Common myeloid progenitor, CD34-positive (primary cell): ENCODE results near the gene DDX41.
"Not testable (repeated sequence)": the region's sequence is repeated elsewhere in the genome, so short reads cannot be mapped to it uniquely, and the experiment has no call there.

ENCODE experiments used
- CTCF ChIA-PET: fragments of 350-600 bp; sonication (Branson Sonifier 250); formaldehyde crosslinking; loops from one replicate; lab custom pipeline; 2021; ENCODE audit warnings: antibody characterized with exemption; lab: Charles Lee
- POLR2A ChIA-PET: fragments of 350-600 bp; sonication (Branson Sonifier 250); formaldehyde crosslinking; loops from one replicate; lab custom pipeline; 2021; ENCODE audit warnings: antibody characterized with exemption; lab: Charles Lee
- DNase-seq, 3 donors: peaks; one replicate each; pipeline versions ENCODE4 v3.0.0 to v3.0.0-alpha.2; 2013
- H3K27ac ChIP-seq, 2 experiments: 1 replicate in 1 of 2; 2 replicates in 1 of 2; pipeline ENCODE4 v1.7.0; 2013; ENCODE audit warnings: inconsistent platforms in 2 of 2, low read length in 2 of 2, mild to moderate bottlenecking in 2 of 2, low read depth in 1 of 2, moderate library complexity in 1 of 2; ENCODE audit not compliant: severe bottlenecking in 2 of 2, insufficient read depth in 1 of 2, poor library complexity in 1 of 2
- H3K27me3 ChIP-seq, 5 experiments: replicated peaks in 2 of 5; 1 replicate in 3 of 5; 2 replicates in 2 of 5; pipeline versions ENCODE4 v1.6.1 to v1.7.0; 2013; ENCODE audit warnings: low read length in 4 of 5, mild to moderate bottlenecking in 2 of 5, moderate library complexity in 2 of 5, inconsistent platforms in 1 of 5; ENCODE audit not compliant: insufficient read depth in 5 of 5, control insufficient read depth in 4 of 5
- H3K36me3 ChIP-seq, 4 experiments: 1 replicate in 2 of 4; 2 replicates in 2 of 4; pipeline versions ENCODE4 v1.6.1 to v1.7.0; 2013; ENCODE audit warnings: low read length in 3 of 4, control low read depth in 1 of 4, mild to moderate bottlenecking in 1 of 4; ENCODE audit not compliant: control insufficient read depth in 4 of 4, insufficient read depth in 4 of 4
- H3K4me1 ChIP-seq, 4 experiments: 1 replicate in 3 of 4; 2 replicates in 1 of 4; pipeline versions ENCODE4 v1.6.1 to v1.7.1; 2013; ENCODE audit warnings: low read length in 3 of 4, mild to moderate bottlenecking in 3 of 4, control low read depth in 1 of 4, inconsistent platforms in 1 of 4, moderate library complexity in 1 of 4; ENCODE audit not compliant: control insufficient read depth in 4 of 4, insufficient read depth in 4 of 4; ENCODE audit errors: control extremely low read depth in 1 of 4
- H3K4me3 ChIP-seq, 7 experiments: 1 replicate in 4 of 7; 2 replicates in 3 of 7; pipeline versions ENCODE4 v1.5.1 to v1.7.0; 2013; ENCODE audit warnings: mild to moderate bottlenecking in 7 of 7, low read length in 6 of 7, moderate library complexity in 6 of 7, inconsistent platforms in 2 of 7, low read depth in 2 of 7, control low read depth in 1 of 7; ENCODE audit not compliant: insufficient read depth in 4 of 7, control insufficient read depth in 1 of 7; ENCODE audit errors: extremely low read depth in 1 of 7
- H3K9me3 ChIP-seq, 5 experiments: 1 replicate in 4 of 5; 2 replicates in 1 of 5; pipeline versions ENCODE4 v1.6.1 to v1.7.1; 2013; ENCODE audit warnings: low read length in 4 of 5, mild to moderate bottlenecking in 2 of 5, inconsistent platforms in 1 of 5, low read depth in 1 of 5, moderate library complexity in 1 of 5; ENCODE audit not compliant: control insufficient read depth in 4 of 5, insufficient read depth in 2 of 5; ENCODE audit errors: control extremely low read depth in 1 of 5
- WGBS: methylation state at CpG from one replicate; pipeline ENCODE4 v1.1.5; 2013; ENCODE audit not compliant: insufficient coverage; 5-methylcytosine and 5-hydroxymethylcytosine counted together

The DDX41 gene

GRCh38 chr5:177487144-177487543 is 29.6 kb downstream of the DDX41 start:
- ChIA-PET CTCF (interaction anchor here (1.4 to 18.3 kb wide), 5 partner anchors 10 to 30 kb away, joined by 3 to 206 read pairs (median 4); partner anchors contain the start of gene DOK3), POLR2A (no interaction called here)
- Histone ChIP-seq H3K4me1 (no peaks in the 10 kb centered on the region), H3K9me3 (no peaks in the 10 kb centered on the region), H3K27me3 (no peaks in the 10 kb centered on the region), H3K27ac (no peak overlapping the region), H3K36me3 (peaks cover 7 to 59% (median 22%) of the 10 kb centered on the region in 4 experiments), H3K4me3 (no peak overlapping the region)
- 96% methylated on average over 7 of the region's 8 CpGs for WGBS
- no peak for DNase-seq

GRCh38 chr5:177486256-177486655 is 30.5 kb downstream of the DDX41 start:
- no peak for DNase-seq
- CTCF ChIA-PET, result interaction anchor here (0.8 to 18.3 kb wide), 6 partner anchors 9 to 40 kb away, joined by 3 to 206 read pairs (median 4); partner anchors contain the start of genes DOK3 and PRR7
- Histone ChIP-seq H3K4me1 (no peaks in the 10 kb centered on the region), H3K27ac (no peak overlapping the region), H3K4me3 (no peak overlapping the region), H3K9me3 (no peaks in the 10 kb centered on the region), H3K36me3 (peaks cover 7 to 58% (median 20%) of the 10 kb centered on the region in 4 experiments), H3K27me3 (no peaks in the 10 kb centered on the region)
- POLR2A ChIA-PET, result no interaction called here
- 100% methylated on average over 2 of the region's 3 CpGs for WGBS

- DNase-seq, H3K4me3 ChIP-seq, H3K27ac ChIP-seq, H3K4me1 ChIP-seq, POLR2A ChIA-PET, H3K27me3 ChIP-seq, H3K9me3 ChIP-seq: not testable (repeated sequence)
- CTCF ChIA-PET, result interaction anchor here (0.6 to 18.3 kb wide), 5 partner anchors 8 to 590 kb away, joined by 3 to 206 read pairs (median 5); partner anchors contain the start of gene DOK3
- WGBS, result 83% methylated on average over 3 of the region's 3 CpGs
- H3K36me3 ChIP-seq, result peaks cover 7 to 53% (median 18%) of the 10 kb centered on the region in 4 experiments
Observed at GRCh38 chr5:177485753-177486152, 31.0 kb downstream of the DDX41 start.

GRCh38 chr5:177484902-177485549 is 31.7 kb downstream of the DDX41 start:
- no peaks in the 10 kb centered on the region for H3K9me3 ChIP-seq
- H3K36me3 ChIP-seq, result peaks cover 6 to 46% (median 15%) of the 10 kb centered on the region in 4 experiments
- no peak for DNase-seq
- WGBS, result 89% methylated on average over 11 of the region's 13 CpGs
- no peaks in the 10 kb centered on the region for H3K27me3 ChIP-seq
- no peak overlapping the region for H3K4me3 ChIP-seq
- no peak overlapping the region for H3K27ac ChIP-seq
- peaks cover 0 to 2% (median 2%) of the 10 kb centered on the region in 4 experiments for H3K4me1 ChIP-seq
- ChIA-PET POLR2A (no interaction called here), CTCF (interaction anchor here (0.6 to 18.3 kb wide), 3 partner anchors 9 to 590 kb away, joined by 3 to 206 read pairs (median 3); partner anchors contain the start of gene DOK3)

- ChIA-PET POLR2A (no interaction called here), CTCF (interaction anchor here (18.3 kb wide), 1 partner anchor 22 kb away, joined by 206 read pairs; the partner anchor contains the start of gene DOK3)
- H3K36me3 ChIP-seq, result peaks cover 4 to 38% (median 15%) of the 10 kb centered on the region in 4 experiments
- no peak overlapping the region for H3K4me3 ChIP-seq
- H3K27ac ChIP-seq, result no peak overlapping the region
- DNase-seq, result no peak
- H3K4me1 ChIP-seq, result peaks cover 0 to 10% (median 10%) of the 10 kb centered on the region in 4 experiments
- WGBS, result 98% methylated on average over 20 of the region's 22 CpGs
- H3K9me3 ChIP-seq, result no peaks in the 10 kb centered on the region
- no peaks in the 10 kb centered on the region for H3K27me3 ChIP-seq
Observed at GRCh38 chr5:177483994-177484901, 32.5 kb downstream of the DDX41 start.

- H3K4me3 ChIP-seq, result no peak overlapping the region
- H3K27ac ChIP-seq, result no peak overlapping the region
- H3K4me1 ChIP-seq, result peaks cover 0 to 21% (median 19%) of the 10 kb centered on the region in 4 experiments
- no peak for DNase-seq
- H3K36me3 ChIP-seq, result peaks cover 2 to 28% (median 12%) of the 10 kb centered on the region in 4 experiments
- CTCF ChIA-PET, result no interaction called here
- 100% methylated on average over 6 of the region's 9 CpGs for WGBS
- no peaks in the 10 kb centered on the region for H3K9me3 ChIP-seq
- H3K27me3 ChIP-seq, result no peaks in the 10 kb centered on the region
- POLR2A ChIA-PET, result no interaction called here
Observed at GRCh38 chr5:177483042-177483441, 33.7 kb downstream of the DDX41 start.
